SH-SY5Y (cell line): ENCODE data around the gene APEH.

Source experiments
- GATA2 ChIP-seq: IDR thresholded peaks from 2 replicates; pipeline ENCODE4 v1.6.1; 2011; ENCODE audit warnings: mild to moderate bottlenecking, low read depth, low read length
- GATA3 ChIP-seq: IDR thresholded peaks from 2 replicates; pipeline ENCODE4 v1.6.1; 2011; ENCODE audit warnings: low read depth, mild to moderate bottlenecking, low read length, moderate library complexity

DNA sequence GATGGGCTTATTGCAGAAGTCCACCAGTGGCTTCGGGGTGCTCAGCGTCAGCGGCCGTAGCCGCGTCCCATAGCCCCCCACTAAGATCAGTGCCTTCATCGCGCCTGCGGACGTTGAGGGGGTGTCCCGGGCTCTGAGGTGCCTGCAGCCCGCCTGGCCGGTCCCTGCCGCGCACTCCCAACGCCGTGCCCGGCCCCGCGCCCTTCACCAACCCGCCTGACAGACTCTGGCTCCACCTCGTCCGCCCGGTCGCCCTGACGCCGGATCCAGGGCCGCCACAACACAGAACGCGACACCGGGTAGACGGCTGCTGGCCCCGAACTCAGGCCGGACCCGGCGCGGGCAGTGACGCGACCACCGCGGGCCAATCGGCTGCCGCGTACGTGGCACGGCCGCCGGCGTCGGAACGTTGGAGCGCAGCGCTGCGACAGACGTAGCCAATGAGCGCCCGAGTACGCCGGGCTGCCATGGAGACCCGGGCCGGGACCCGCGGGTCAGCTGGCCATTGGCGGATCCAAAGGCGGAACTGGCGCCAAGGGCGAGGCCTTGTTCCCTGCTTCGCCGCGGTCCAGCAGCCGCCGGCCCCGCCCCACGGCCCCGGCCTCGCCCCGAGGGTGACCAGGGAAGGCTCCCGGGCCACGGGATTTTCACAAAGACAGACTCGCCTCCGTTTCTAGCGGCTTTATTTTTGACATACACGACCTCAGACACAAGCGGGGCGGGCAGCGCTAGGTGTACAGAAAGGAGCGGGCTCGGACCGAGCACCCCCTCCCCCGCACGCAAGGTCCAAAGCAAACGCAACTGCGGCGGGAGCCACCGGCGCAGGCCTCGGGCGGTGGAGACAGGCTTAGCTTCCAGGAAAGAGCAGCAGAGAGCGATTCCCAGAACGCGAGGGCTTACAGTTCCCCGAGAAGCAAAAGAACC is 49.7 kb downstream of the APEH start, which contains the start of gene GMPPB:
- no peak for TF ChIP-seq GATA2
- TF ChIP-seq GATA3 = no peak
